Lower leg skin (tissue), 4 donors: ENCODE measurements around the gene LRWD1. TPM values are rescaled to one million over a fixed set of nuclear protein-coding genes. Genes with fewer than 3 reads are reported as not detected.

Experiments used
- DNase-seq, 2 donors: peaks; one replicate each; pipeline ENCODE4 v3.0.0-alpha.2; 2019; ENCODE audit warnings: low spot score in 2 of 2
- H3K4me3 ChIP-seq: fragments of 200-600 bp; sonication (generic); 2 replicates; pipeline ENCODE4 v1.5.1; 2017; ENCODE audit warnings: mild to moderate bottlenecking, low read depth; ENCODE audit not compliant: poor library complexity, severe bottlenecking
- CTCF ChIP-seq, 3 donors: fragments of 450-650 bp; IDR thresholded peaks; one replicate each; pipeline ENCODE4 v1.5.1; 2016; ENCODE audit warnings: antibody characterized with exemption in 3 of 3, mild to moderate bottlenecking in 3 of 3, moderate library complexity in 2 of 3
- POLR2A ChIP-seq, 2 donors: fragments of 450-650 bp; IDR thresholded peaks; one replicate each; pipeline ENCODE4 v1.6.1; 2016 to 2017; ENCODE audit warnings: antibody characterized with exemption in 2 of 2, mild to moderate bottlenecking in 1 of 2, moderate library complexity in 1 of 2
- WGBS, 2 donors: methylation state at CpG; one replicate each; pipeline ENCODE4 v1.1.5; 2018; 5-methylcytosine and 5-hydroxymethylcytosine counted together
- intact Hi-C: fragments of 100-400 bp; cut with DNase I; formaldehyde crosslinking; loops from one replicate; pipeline ENCODE4 v1.15.0; 2023; ENCODE audit warnings: low total_unique reads
- total RNA-seq, 4 donors: library from RNA; depleted of rRNA; stranded (reverse); fragments of >200 nt; gene quantifications; one replicate each; pipeline ENCODE4 v1.1.0, GENCODE V29; 2016

Gene LRWD1
- total RNA-seq, 4 donors from 2014 or later: 9.8 to 16.1 (median 10.3) TPM

- no peak overlapping the region for H3K4me3 ChIP-seq
- intact Hi-C loops: no loop called here
- 90% methylated on average over 17 to 23 of the region's 24 CpGs for WGBS, 2 donors
- DNase-seq: no peak
- TF ChIP-seq POLR2A (IDR thresholded peaks at IDR 0.05) (no peak), CTCF (IDR thresholded peaks at IDR 0.05) (no peak)
These were observed 3.0 kb downstream of the LRWD1 start for GRCh38 chr7:102467581-102468477.

- H3K4me3 ChIP-seq: no peak overlapping the region
- WGBS, 2 donors: 92 to 94% methylated on average over 39 to 40 of the region's 40 CpGs
- intact Hi-C loops: no loop called here
- no peak for DNase-seq
- TF ChIP-seq CTCF (IDR thresholded peaks at IDR 0.05) (no peak), POLR2A (IDR thresholded peaks at IDR 0.05) (no peak)
These were observed 3.9 kb downstream of the LRWD1 start for GRCh38 chr7:102468478-102469350.

GRCh38 chr7:102469351-102469971 lies 4.7 kb downstream of the LRWD1 start:
- 89 to 91% methylated on average over 21 to 24 of the region's 24 CpGs for WGBS, 2 donors
- TF ChIP-seq POLR2A (IDR thresholded peaks at IDR 0.05): no peak
- no peak for TF ChIP-seq CTCF (IDR thresholded peaks at IDR 0.05)
- H3K4me3 ChIP-seq: no peak overlapping the region
- intact Hi-C loops: no loop called here
- DNase-seq: no peak

GRCh38 chr7:102469972-102470825 lies 5.4 kb downstream of the LRWD1 start:
- no peak for DNase-seq
- intact Hi-C loops: no loop called here
- H3K4me3 ChIP-seq: no peak overlapping the region
- TF ChIP-seq CTCF (IDR thresholded peaks at IDR 0.05) (no peak), POLR2A (IDR thresholded peaks at IDR 0.05) (no peak)
- WGBS, 2 donors: 82 to 84% methylated on average over 18 to 20 of the region's 20 CpGs

GRCh38 chr7:102471791-102472125 lies 7.0 kb downstream of the LRWD1 start:
- intact Hi-C loops: no loop called here
- no peak for TF ChIP-seq POLR2A (IDR thresholded peaks at IDR 0.05)
- TF ChIP-seq CTCF (IDR thresholded peaks at IDR 0.05): no peak
- DNase-seq: no peak
- WGBS, 2 donors: 74 to 79% methylated on average over 6 of the region's 6 CpGs
- no peak overlapping the region for H3K4me3 ChIP-seq
